ENCODE results near the gene COX20. TPM values are rescaled to one million over a fixed set of nuclear protein-coding genes. Genes with fewer than 3 reads are reported as not detected.

Gene COX20
- total and polyA plus RNA-seq, 2 of the 13 experiments (the other 11 are each of a cell fraction or from before 2014, with no cell fraction given), result 34.4 to 95.8 TPM

DNA sequence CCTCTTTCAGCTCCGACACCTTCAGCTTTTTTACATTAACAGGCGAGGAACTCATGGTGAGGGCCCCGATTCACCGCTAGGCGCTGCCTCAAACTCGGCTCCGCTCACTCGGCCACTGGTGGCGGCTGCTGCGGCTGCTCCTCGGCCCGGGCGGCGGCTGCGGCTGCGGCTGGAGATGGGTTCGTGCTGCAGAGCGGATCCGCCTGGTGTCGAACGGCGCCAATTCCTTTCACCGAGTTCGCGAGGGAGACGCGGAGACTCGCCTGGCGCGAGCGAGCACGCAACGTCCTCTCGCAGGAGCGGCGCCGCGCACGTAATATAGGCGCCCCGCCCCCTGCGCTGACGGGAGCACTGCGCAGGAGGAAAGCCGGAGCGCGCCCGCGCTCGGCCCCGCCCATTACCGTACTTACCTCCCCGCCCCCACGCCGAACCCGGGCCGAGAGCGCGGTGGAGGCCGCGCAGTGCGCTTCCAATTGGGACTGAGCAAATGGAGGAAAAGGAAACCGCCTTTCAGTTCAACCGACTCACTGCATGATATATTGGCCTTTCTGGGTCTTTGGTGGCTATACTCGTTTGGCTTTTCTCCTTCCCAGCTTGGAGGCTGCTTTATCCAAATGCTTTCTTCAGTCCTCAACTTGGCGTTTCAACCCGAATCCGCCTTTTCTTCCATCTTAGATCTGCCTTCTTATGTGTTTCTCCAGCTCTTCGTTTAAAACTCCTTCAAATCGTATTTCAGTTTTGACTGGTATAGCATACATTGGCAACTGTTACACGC, 29.0 kb downstream of the COX20 start, which contains the start of gene HNRNPU (continued):
- peak; percentile 76; the same call in 1 of the 2 replicates for TF ChIP-seq ZSCAN21 (CRISPR knock-in tag; IDR thresholded peaks at IDR 0.05; ENCODE audit: borderline replicate concordance)
- TF ChIP-seq ZNF326 (CRISPR knock-in tag; IDR thresholded peaks at IDR 0.05; ENCODE audit: borderline replicate concordance), result no peak
- TF ChIP-seq, protein P1, sequence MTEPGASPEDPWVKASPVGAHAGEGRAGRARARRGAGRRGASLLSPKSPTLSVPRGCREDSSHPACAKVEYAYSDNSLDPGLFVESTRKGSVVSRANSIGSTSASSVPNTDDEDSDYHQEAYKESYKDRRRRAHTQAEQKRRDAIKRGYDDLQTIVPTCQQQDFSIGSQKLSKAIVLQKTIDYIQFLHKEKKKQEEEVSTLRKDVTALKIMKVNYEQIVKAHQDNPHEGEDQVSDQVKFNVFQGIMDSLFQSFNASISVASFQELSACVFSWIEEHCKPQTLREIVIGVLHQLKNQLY (CRISPR knock-in tag; IDR thresholded peaks at IDR 0.05), result no peak; the same call in none of the 2 replicates
- no peak for TF ChIP-seq FOXK2 (IDR thresholded peaks at IDR 0.05)
- TF ChIP-seq CHD4 (IDR thresholded peaks at IDR 0.05; ENCODE audit: borderline replicate concordance, low read length), result no peak
- no peak for TF ChIP-seq WIZ (CRISPR knock-in tag; IDR thresholded peaks at IDR 0.05)
- TF ChIP-seq HNRNPK (IDR thresholded peaks at IDR 0.05; ENCODE audit: low read depth, low read length, poor library complexity, severe bottlenecking), result no peak
- peak; percentile 94 for TF ChIP-seq RBFOX2 (IDR thresholded peaks at IDR 0.05; ENCODE audit: low read depth, low read length)
- TF ChIP-seq, protein P2, sequence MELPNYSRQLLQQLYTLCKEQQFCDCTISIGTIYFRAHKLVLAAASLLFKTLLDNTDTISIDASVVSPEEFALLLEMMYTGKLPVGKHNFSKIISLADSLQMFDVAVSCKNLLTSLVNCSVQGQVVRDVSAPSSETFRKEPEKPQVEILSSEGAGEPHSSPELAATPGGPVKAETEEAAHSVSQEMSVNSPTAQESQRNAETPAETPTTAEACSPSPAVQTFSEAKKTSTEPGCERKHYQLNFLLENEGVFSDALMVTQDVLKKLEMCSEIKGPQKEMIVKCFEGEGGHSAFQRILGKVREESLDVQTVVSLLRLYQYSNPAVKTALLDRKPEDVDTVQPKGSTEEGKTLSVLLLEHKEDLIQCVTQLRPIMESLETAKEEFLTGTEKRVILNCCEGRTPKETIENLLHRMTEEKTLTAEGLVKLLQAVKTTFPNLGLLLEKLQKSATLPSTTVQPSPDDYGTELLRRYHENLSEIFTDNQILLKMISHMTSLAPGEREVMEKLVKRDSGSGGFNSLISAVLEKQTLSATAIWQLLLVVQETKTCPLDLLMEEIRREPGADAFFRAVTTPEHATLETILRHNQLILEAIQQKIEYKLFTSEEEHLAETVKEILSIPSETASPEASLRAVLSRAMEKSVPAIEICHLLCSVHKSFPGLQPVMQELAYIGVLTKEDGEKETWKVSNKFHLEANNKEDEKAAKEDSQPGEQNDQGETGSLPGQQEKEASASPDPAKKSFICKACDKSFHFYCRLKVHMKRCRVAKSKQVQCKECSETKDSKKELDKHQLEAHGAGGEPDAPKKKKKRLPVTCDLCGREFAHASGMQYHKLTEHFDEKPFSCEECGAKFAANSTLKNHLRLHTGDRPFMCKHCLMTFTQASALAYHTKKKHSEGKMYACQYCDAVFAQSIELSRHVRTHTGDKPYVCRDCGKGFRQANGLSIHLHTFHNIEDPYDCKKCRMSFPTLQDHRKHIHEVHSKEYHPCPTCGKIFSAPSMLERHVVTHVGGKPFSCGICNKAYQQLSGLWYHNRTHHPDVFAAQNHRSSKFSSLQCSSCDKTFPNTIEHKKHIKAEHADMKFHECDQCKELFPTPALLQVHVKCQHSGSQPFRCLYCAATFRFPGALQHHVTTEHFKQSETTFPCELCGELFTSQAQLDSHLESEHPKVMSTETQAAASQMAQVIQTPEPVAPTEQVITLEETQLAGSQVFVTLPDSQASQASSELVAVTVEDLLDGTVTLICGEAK (IDR thresholded peaks at IDR 0.05), result no peak
- TF ChIP-seq, protein P2 (CRISPR knock-in tag; IDR thresholded peaks at IDR 0.05), result peak; percentile 44; the same call in 1 of the 2 replicates
- peak; percentile 69 for TF ChIP-seq GFI1 (CRISPR knock-in tag; IDR thresholded peaks at IDR 0.05; ENCODE audit: borderline replicate concordance)
- no peak for TF ChIP-seq SUZ12 (IDR thresholded peaks at IDR 0.05; ENCODE audit: low read depth, low read length)
- peak; percentile 60; the same call in 1 of the 2 replicates for TF ChIP-seq ZNF331 (CRISPR knock-in tag; IDR thresholded peaks at IDR 0.05)
- TF ChIP-seq ZNF510 (CRISPR knock-in tag; IDR thresholded peaks at IDR 0.05; ENCODE audit: low read depth), result no peak
- TF ChIP-seq MED13 (CRISPR knock-in tag; IDR thresholded peaks at IDR 0.05), result 0 out of 2 replicates have a peak, but pooled peaks have one; percentile 17
- TF ChIP-seq KAT7 (CRISPR knock-in tag; IDR thresholded peaks at IDR 0.05; ENCODE audit: borderline replicate concordance), result peak; percentile 83
- TF ChIP-seq SIN3B (IDR thresholded peaks at IDR 0.05; ENCODE audit: low read length), result no peak
- TF ChIP-seq, protein P3, sequence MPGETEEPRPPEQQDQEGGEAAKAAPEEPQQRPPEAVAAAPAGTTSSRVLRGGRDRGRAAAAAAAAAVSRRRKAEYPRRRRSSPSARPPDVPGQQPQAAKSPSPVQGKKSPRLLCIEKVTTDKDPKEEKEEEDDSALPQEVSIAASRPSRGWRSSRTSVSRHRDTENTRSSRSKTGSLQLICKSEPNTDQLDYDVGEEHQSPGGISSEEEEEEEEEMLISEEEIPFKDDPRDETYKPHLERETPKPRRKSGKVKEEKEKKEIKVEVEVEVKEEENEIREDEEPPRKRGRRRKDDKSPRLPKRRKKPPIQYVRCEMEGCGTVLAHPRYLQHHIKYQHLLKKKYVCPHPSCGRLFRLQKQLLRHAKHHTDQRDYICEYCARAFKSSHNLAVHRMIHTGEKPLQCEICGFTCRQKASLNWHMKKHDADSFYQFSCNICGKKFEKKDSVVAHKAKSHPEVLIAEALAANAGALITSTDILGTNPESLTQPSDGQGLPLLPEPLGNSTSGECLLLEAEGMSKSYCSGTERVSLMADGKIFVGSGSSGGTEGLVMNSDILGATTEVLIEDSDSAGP (CRISPR knock-in tag; IDR thresholded peaks at IDR 0.05; ENCODE audit: borderline replicate concordance), result peak; percentile 88
- no peak for TF ChIP-seq ZNF136 (CRISPR knock-in tag; IDR thresholded peaks at IDR 0.05; ENCODE audit: low read depth)

All from HepG2 (cell line).